H9 (cell line): ENCODE results near the gene DDX46. TPM values are rescaled to one million over a fixed set of nuclear protein-coding genes. Genes with fewer than 3 reads are reported as not detected.

Experiments
- DNase-seq: peaks from one replicate; pipeline ENCODE4 v3.0.0-alpha.2; 2017
- H2AFZ ChIP-seq: one replicate; pipeline ENCODE4 v1.6.1; 2013; ENCODE audit warnings: mild to moderate bottlenecking, low read length, control low read depth, moderate library complexity
- H2AK5ac ChIP-seq: 2 replicates; pipeline ENCODE4 v1.6.1; 2013; ENCODE audit warnings: low read length, control low read depth, mixed read lengths; ENCODE audit not compliant: insufficient read length
- H2BK120ac ChIP-seq: one replicate; pipeline ENCODE4 v1.6.1; 2013; ENCODE audit warnings: low read depth, mild to moderate bottlenecking, low read length, control low read depth, inconsistent platforms; ENCODE audit not compliant: poor library complexity, severe bottlenecking
- H2BK12ac ChIP-seq: 2 replicates; pipeline ENCODE4 v1.6.1; 2013; ENCODE audit warnings: low read length, control low read depth, mixed read lengths, low read depth; ENCODE audit not compliant: insufficient read length
- H2BK15ac ChIP-seq: 2 replicates; pipeline ENCODE4 v1.6.1; 2013; ENCODE audit warnings: low read depth, low read length, control low read depth
- H2BK20ac ChIP-seq: one replicate; pipeline ENCODE4 v1.6.1; 2013; ENCODE audit warnings: low read depth, mild to moderate bottlenecking, low read length, control low read depth, inconsistent platforms; ENCODE audit not compliant: poor library complexity, severe bottlenecking
- H2BK5ac ChIP-seq: 2 replicates; pipeline ENCODE4 v1.6.1; 2013; ENCODE audit warnings: low read length, control low read depth, mixed read lengths; ENCODE audit not compliant: insufficient read length
- H3K14ac ChIP-seq: 2 replicates; pipeline ENCODE4 v1.6.1; 2013; ENCODE audit warnings: low read length, control low read depth; ENCODE audit not compliant: insufficient read depth
- H3K18ac ChIP-seq: 2 replicates; pipeline ENCODE4 v1.6.1; 2013; ENCODE audit warnings: low read depth, mild to moderate bottlenecking, mixed read lengths, low read length, control low read depth; ENCODE audit not compliant: insufficient read length
- H3K23ac ChIP-seq: 2 replicates; pipeline ENCODE4 v1.6.1; 2013; ENCODE audit warnings: low read length, control low read depth, mixed read lengths, low read depth; ENCODE audit not compliant: insufficient read length
- H3K23me2 ChIP-seq: 2 replicates; pipeline ENCODE4 v1.6.1; 2013; ENCODE audit warnings: low read depth, mild to moderate bottlenecking, mixed read lengths, low read length, control low read depth; ENCODE audit not compliant: insufficient read length, poor library complexity, severe bottlenecking
- H3K27ac ChIP-seq: 2 replicates; pipeline ENCODE4 v1.5.1; 2013; ENCODE audit warnings: low read length, control low read depth, mixed read lengths, low read depth; ENCODE audit not compliant: insufficient read length
- H3K27me3 ChIP-seq: 2 replicates; pipeline ENCODE4 v1.6.1; 2013; ENCODE audit warnings: low read length, control low read depth, inconsistent platforms; ENCODE audit not compliant: insufficient read depth
- H3K4ac ChIP-seq: 2 replicates; pipeline ENCODE4 v1.6.1; 2013; ENCODE audit warnings: low read depth, mild to moderate bottlenecking, control low read depth, inconsistent platforms, low read length, moderate library complexity
- H3K4me1 ChIP-seq: 2 replicates; pipeline ENCODE4 v1.6.1; 2013; ENCODE audit warnings: low read length, control low read depth, inconsistent platforms; ENCODE audit not compliant: insufficient read depth
- H3K4me2 ChIP-seq: 2 replicates; pipeline ENCODE4 v1.6.1; 2013; ENCODE audit warnings: low read length, control low read depth, mixed read lengths; ENCODE audit not compliant: insufficient read length, insufficient read depth
- H3K56ac ChIP-seq: 2 replicates; pipeline ENCODE4 v1.6.1; 2013; ENCODE audit warnings: low read depth, mild to moderate bottlenecking, mixed read lengths, low read length, control low read depth; ENCODE audit not compliant: insufficient read length
- H3K79me1 ChIP-seq: 2 replicates; pipeline ENCODE4 v1.6.1; 2013; ENCODE audit warnings: low read depth, mild to moderate bottlenecking, moderate library complexity, low read length, control low read depth, inconsistent platforms; ENCODE audit not compliant: insufficient read depth, poor library complexity, severe bottlenecking
- H3K79me2 ChIP-seq: 2 replicates; pipeline ENCODE4 v1.6.1; 2013; ENCODE audit warnings: low read length, control low read depth, inconsistent platforms; ENCODE audit not compliant: insufficient read depth
- H3K9ac ChIP-seq: 2 replicates; pipeline ENCODE4 v1.6.1; 2013; ENCODE audit warnings: low read length, control low read depth, mixed read lengths; ENCODE audit not compliant: insufficient read length; ENCODE audit errors: extremely low read depth
- H3K9me3 ChIP-seq: one replicate; pipeline ENCODE4 v1.6.1; 2013; ENCODE audit warnings: low read depth, low read length, inconsistent platforms; ENCODE audit not compliant: control insufficient read depth
- H3T11ph ChIP-seq: one replicate; pipeline ENCODE4 v1.6.1; 2013; ENCODE audit warnings: mild to moderate bottlenecking, low read length, control low read depth, inconsistent platforms
- H4K20me1 ChIP-seq: one replicate; pipeline ENCODE4 v1.6.1; 2013; ENCODE audit not compliant: control insufficient read depth, insufficient read length, insufficient read depth
- H4K5ac ChIP-seq: 2 replicates; pipeline ENCODE4 v1.6.1; 2013; ENCODE audit warnings: low read depth, mild to moderate bottlenecking, mixed read lengths, low read length, control low read depth; ENCODE audit not compliant: insufficient read length
- H4K8ac ChIP-seq: replicated peaks from 2 replicates; pipeline ENCODE4 v1.6.1; 2013; ENCODE audit warnings: low read length, control low read depth, mixed read lengths, low read depth; ENCODE audit not compliant: insufficient read length
- H4K91ac ChIP-seq: 2 replicates; pipeline ENCODE4 v1.6.1; 2013; ENCODE audit warnings: low read depth, mild to moderate bottlenecking, moderate library complexity, mixed read lengths, low read length, control low read depth; ENCODE audit not compliant: insufficient read length
- H3K27ac Mint-ChIP-seq, 3 experiments: 2 replicates in 2 of 3; 3 replicates in 1 of 3; pipeline ENCODE4 v1.8.0; 2020 to 2021; ENCODE audit warnings: mixed read lengths in 3 of 3, mild to moderate bottlenecking in 1 of 3, moderate library complexity in 1 of 3
- H3K27me3 Mint-ChIP-seq: 2 replicates; pipeline ENCODE4 v1.8.0; 2021; ENCODE audit warnings: low read depth, mild to moderate bottlenecking, moderate library complexity, mixed read lengths
- H3K36me3 Mint-ChIP-seq, 3 experiments: 2 replicates in 2 of 3; 3 replicates in 1 of 3; pipeline ENCODE4 v1.8.0; 2020 to 2021; ENCODE audit warnings: low read depth in 3 of 3, mixed read lengths in 3 of 3; ENCODE audit not compliant: insufficient read depth in 1 of 3
- H3K4me1 Mint-ChIP-seq, 2 experiments: 2 replicates each; pipeline ENCODE4 v1.8.0; 2020; ENCODE audit warnings: mixed read lengths in 2 of 2
- H3K4me3 Mint-ChIP-seq, 2 experiments: 2 replicates in 1 of 2; 3 replicates in 1 of 2; pipeline ENCODE4 v1.8.0; 2020 to 2021; ENCODE audit warnings: mild to moderate bottlenecking in 2 of 2, mixed read lengths in 2 of 2, moderate library complexity in 1 of 2
- H3K9me3 Mint-ChIP-seq, 2 experiments: 2 replicates in 1 of 2; 3 replicates in 1 of 2; pipeline ENCODE4 v1.8.0; 2020; ENCODE audit warnings: mild to moderate bottlenecking in 2 of 2, mixed read lengths in 2 of 2, moderate library complexity in 1 of 2
- WGBS: extraction: QIAGEN DNeasy Blood & Tissue Kit; methylation state at CpG from one replicate; pipeline ENCODE4 v1.1.7; 2013; ENCODE audit warnings: missing lambda C conversion rate, low lambda C conversion rate, mixed read lengths; ENCODE audit not compliant: insufficient read length; ENCODE audit errors: extremely low coverage; 5-methylcytosine and 5-hydroxymethylcytosine counted together
- total RNA-seq: library from RNA; stranded (reverse); gene quantifications from 2 replicates; pipeline ENCODE4 v1.2.1, GENCODE V29; 2021
- TF ChIP-seq, protein P1 (sequence below): fragments of 200-600 bp; sonication (generic); conservative IDR thresholded peaks from 3 replicates; pipeline ENCODE4 v1.8.0; 2021; ENCODE audit warnings: antibody characterized with exemption, mild to moderate bottlenecking

The DDX46 gene
- total RNA-seq, 1 experiment from 2014 or later, result 90.3 TPM

DNA sequence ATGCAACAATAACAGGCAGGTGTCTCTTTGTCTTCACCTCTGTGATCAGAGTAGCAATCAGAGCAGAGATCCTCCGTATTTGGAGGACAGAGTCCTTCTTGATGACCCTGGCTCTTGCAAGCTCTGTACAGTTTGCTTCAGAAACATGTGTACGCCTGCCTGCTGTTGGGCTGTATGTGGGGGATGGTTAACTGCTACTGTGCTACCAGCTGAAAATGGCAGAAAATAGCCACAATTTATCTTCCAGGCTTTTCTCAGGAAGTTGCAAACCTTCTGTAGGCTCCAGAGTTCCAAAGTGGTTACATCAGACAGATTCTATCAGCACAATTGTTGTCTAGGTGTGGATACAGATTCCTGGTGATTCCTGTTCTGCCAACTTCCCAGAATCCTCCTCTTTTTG is 35.5 kb downstream of the DDX46 start:
- Histone ChIP-seq H3K79me2 (peaks cover 1% of the 10 kb centered on the region; the same call in 1 of the 2 replicates), H3K23ac (no peak overlapping the region), H4K5ac (no peak overlapping the region), H2BK20ac (no peak overlapping the region), H2BK5ac (no peak overlapping the region), H2AFZ (no peak overlapping the region), H2BK120ac (no peak overlapping the region), H4K91ac (no peak overlapping the region), H4K8ac (no peak overlapping the region), H2BK12ac (no peak overlapping the region), H3K27ac (no peak overlapping the region), H3K56ac (no peak overlapping the region), H3K79me1 (no peaks in the 10 kb centered on the region), H3K4me1 (no peaks in the 10 kb centered on the region), H3K18ac (no peak overlapping the region), H4K20me1 (no peaks in the 10 kb centered on the region), H2BK15ac (no peak overlapping the region), H2AK5ac (no peak overlapping the region), H3T11ph (no peak overlapping the region), H3K23me2 (no peaks in the 10 kb centered on the region), H3K9me3 (no peaks in the 10 kb centered on the region), H3K27me3 (no peaks in the 10 kb centered on the region), H3K4me2 (no peak overlapping the region), H3K9ac (no peak overlapping the region), H3K14ac (no peak overlapping the region), H3K4ac (no peak overlapping the region)
- H3K9me3 Mint-ChIP-seq, result no peaks in the 10 kb centered on the region
- H3K27ac Mint-ChIP-seq, result peak overlapping the region in 2 of 3 experiments; percentile 29 to 61; a peak in 1 of 7 replicates
- H3K4me3 Mint-ChIP-seq, result no peak overlapping the region
- H3K36me3 Mint-ChIP-seq, result peaks cover 56 to 90% (median 87%) of the 10 kb centered on the region in 3 experiments; a peak in 6 of 7 replicates
- TF ChIP-seq, protein P1, sequence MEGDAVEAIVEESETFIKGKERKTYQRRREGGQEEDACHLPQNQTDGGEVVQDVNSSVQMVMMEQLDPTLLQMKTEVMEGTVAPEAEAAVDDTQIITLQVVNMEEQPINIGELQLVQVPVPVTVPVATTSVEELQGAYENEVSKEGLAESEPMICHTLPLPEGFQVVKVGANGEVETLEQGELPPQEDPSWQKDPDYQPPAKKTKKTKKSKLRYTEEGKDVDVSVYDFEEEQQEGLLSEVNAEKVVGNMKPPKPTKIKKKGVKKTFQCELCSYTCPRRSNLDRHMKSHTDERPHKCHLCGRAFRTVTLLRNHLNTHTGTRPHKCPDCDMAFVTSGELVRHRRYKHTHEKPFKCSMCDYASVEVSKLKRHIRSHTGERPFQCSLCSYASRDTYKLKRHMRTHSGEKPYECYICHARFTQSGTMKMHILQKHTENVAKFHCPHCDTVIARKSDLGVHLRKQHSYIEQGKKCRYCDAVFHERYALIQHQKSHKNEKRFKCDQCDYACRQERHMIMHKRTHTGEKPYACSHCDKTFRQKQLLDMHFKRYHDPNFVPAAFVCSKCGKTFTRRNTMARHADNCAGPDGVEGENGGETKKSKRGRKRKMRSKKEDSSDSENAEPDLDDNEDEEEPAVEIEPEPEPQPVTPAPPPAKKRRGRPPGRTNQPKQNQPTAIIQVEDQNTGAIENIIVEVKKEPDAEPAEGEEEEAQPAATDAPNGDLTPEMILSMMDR, result no peak
- no CpG with 5 or more reads among the region's 2 CpGs for WGBS
- no peaks in the 10 kb centered on the region for H3K4me1 Mint-ChIP-seq
- no peak for DNase-seq
- no peaks in the 10 kb centered on the region for H3K27me3 Mint-ChIP-seq
